GM12891 (cell line): ENCODE results near the gene FAM90A1.
"Not testable (repeated sequence)": the region's sequence is repeated elsewhere in the genome, so short reads cannot be mapped to it uniquely, and the experiment has no call there.

Source experiments
- POLR2A ChIP-seq: IDR thresholded peaks from 2 replicates; pipeline ENCODE4 v1.6.1; 2011; ENCODE audit warnings: low read depth, low read length, control low read depth
- POLR2AphosphoS5 ChIP-seq: IDR thresholded peaks from 2 replicates; pipeline ENCODE4 v1.6.1; 2011; ENCODE audit warnings: low read depth, low read length, control low read depth

GRCh38 chr12:8254705-8255104 lies 27.3 kb upstream of the FAM90A1 start:
- TF ChIP-seq POLR2AphosphoS5, POLR2A: not testable (repeated sequence)
